CD4-positive, alpha-beta T cell treated with Interleukin-2 at 100 ng/mL for 4 hours (primary cell): ENCODE measurements around the gene FOXK1.
A peak's percentile ranks its signal among the peaks of the same experiment; 100 is the strongest.

Experiments
- DNase-seq: peaks from one replicate; pipeline ENCODE4 v3.0.0-alpha.2; 2020; ENCODE audit warnings: low spot score

Gene FOXK1

GRCh38 chr7:4699841-4700240 is 17.7 kb downstream of the FOXK1 start:
- DNase-seq: no peak

- DNase-seq: no peak
These were observed 18.6 kb downstream of the FOXK1 start for GRCh38 chr7:4700577-4701235.

GRCh38 chr7:4702961-4703512 is 20.9 kb downstream of the FOXK1 start:
- no peak for DNase-seq

GRCh38 chr7:4703532-4703931 is 21.4 kb downstream of the FOXK1 start:
- DNase-seq: no peak

GRCh38 chr7:4706384-4707216 is 24.5 kb downstream of the FOXK1 start:
- DNase-seq: no peak

- DNase-seq: no peak
These were observed 25.2 kb downstream of the FOXK1 start for GRCh38 chr7:4707217-4707741.

GRCh38 chr7:4707980-4708411 is 25.9 kb downstream of the FOXK1 start:
- no peak for DNase-seq

- no peak for DNase-seq
These were observed 27.1 kb downstream of the FOXK1 start for GRCh38 chr7:4709187-4709586.

GRCh38 chr7:4711093-4711492 is 29.0 kb downstream of the FOXK1 start:
- no peak for DNase-seq

- no peak for DNase-seq
These were observed 29.5 kb downstream of the FOXK1 start for GRCh38 chr7:4711634-4712033.

- peak; percentile 25 for DNase-seq
These were observed 30.4 kb downstream of the FOXK1 start for GRCh38 chr7:4712281-4713182.

- DNase-seq: no peak
These were observed 31.2 kb downstream of the FOXK1 start for GRCh38 chr7:4713183-4713784.

GRCh38 chr7:4714161-4714700 is 32.1 kb downstream of the FOXK1 start:
- DNase-seq: no peak

- DNase-seq: no peak
These were observed 32.8 kb downstream of the FOXK1 start for GRCh38 chr7:4714767-4715409.

GRCh38 chr7:4715410-4715776 is 33.3 kb downstream of the FOXK1 start:
- no peak for DNase-seq

- no peak for DNase-seq
These were observed 35.1 kb downstream of the FOXK1 start for GRCh38 chr7:4716946-4717795.

- no peak for DNase-seq
These were observed 36.0 kb downstream of the FOXK1 start for GRCh38 chr7:4718075-4718474.

GRCh38 chr7:4720225-4720624 is 38.1 kb downstream of the FOXK1 start:
- DNase-seq: no peak

- DNase-seq: no peak
These were observed 40.2 kb downstream of the FOXK1 start for GRCh38 chr7:4722308-4722707.
